Breast epithelium (tissue), 3 donors: ENCODE results near the gene ANTXR2.

Source experiments
- CTCF ChIP-seq, 3 donors: fragments of 450-650 bp; IDR thresholded peaks; one replicate each; pipeline ENCODE4 v1.5.1; 2016 to 2017; ENCODE audit warnings: antibody characterized with exemption in 3 of 3, mild to moderate bottlenecking in 3 of 3, moderate library complexity in 3 of 3
- POLR2A ChIP-seq: fragments of 450-650 bp; IDR thresholded peaks from one replicate; pipeline ENCODE4 v1.6.1; 2016; ENCODE audit warnings: antibody characterized with exemption, mild to moderate bottlenecking, moderate library complexity

GRCh38 chr4:79948261-79948660 is 124.8 kb downstream of the ANTXR2 start:
- TF ChIP-seq POLR2A = no peak
- TF ChIP-seq CTCF (IDR thresholded peaks at IDR 0.05) = no peak
